ENCODE results near the gene ABHD17B. TPM values are rescaled to one million over a fixed set of nuclear protein-coding genes. Genes with fewer than 3 reads are reported as not detected.
A peak's percentile ranks its signal among the peaks of the same experiment; 100 is the strongest.
"Not testable (repeated sequence)": the region's sequence is repeated elsewhere in the genome, so short reads cannot be mapped to it uniquely, and the experiment has no call there.

The ABHD17B gene
- total RNA-seq (2014; rRNA removed; shearing (Covaris generic)): 23.2 and 28.1 TPM in 2 replicates
- 18.4 and 19.0 TPM in 2 replicates for polyA plus RNA-seq (2015; cell fraction: cytosol; rRNA removed)
- polyA plus RNA-seq (2015; cell fraction: nucleus; rRNA removed): 18.4 and 19.1 TPM in 2 replicates

- peak; percentile 100 for DNase-seq (ENCODE audit: low read depth)
Observed at GRCh38 chr9:71911061-71911907, at the start of gene ABHD17B, which contains the start of gene C9orf85. Gene ABHD17B, minus strand, starts transcription at chr9:71911193. Its CDS starts 36,113 bp downstream, at chr9:71875080. Gene C9orf85, plus strand, starts transcription at chr9:71911639. Its CDS starts 96 bp downstream, at chr9:71911735.

GRCh38 chr9:71955300-71955915 is 44.4 kb upstream of the ABHD17B start:
- no peak for DNase-seq (ENCODE audit: low read depth)

GRCh38 chr9:71954652-71955051 is 43.7 kb upstream of the ABHD17B start:
- DNase-seq (ENCODE audit: low read depth): not testable (repeated sequence)

GRCh38 chr9:71944754-71945375 is 33.9 kb upstream of the ABHD17B start:
- no peak for DNase-seq (ENCODE audit: low read depth)

- DNase-seq (ENCODE audit: low read depth): no peak
Observed at GRCh38 chr9:71941998-71942567, 31.1 kb upstream of the ABHD17B start.

GRCh38 chr9:71941060-71941568 is 30.1 kb upstream of the ABHD17B start:
- DNase-seq (ENCODE audit: low read depth): no peak

GRCh38 chr9:71937898-71938297 is 26.9 kb upstream of the ABHD17B start:
- DNase-seq (ENCODE audit: low read depth): no peak

- DNase-seq (ENCODE audit: low read depth): no peak
Observed at GRCh38 chr9:71937070-71937625, 26.2 kb upstream of the ABHD17B start.

- DNase-seq (ENCODE audit: low read depth): no peak
Observed at GRCh38 chr9:71936066-71936465, 25.1 kb upstream of the ABHD17B start.

GRCh38 chr9:71931166-71931565 is 20.2 kb upstream of the ABHD17B start:
- DNase-seq (ENCODE audit: low read depth): no peak

- DNase-seq (ENCODE audit: low read depth): no peak
Observed at GRCh38 chr9:71929791-71930440, 18.9 kb upstream of the ABHD17B start.

GRCh38 chr9:71929223-71929622 is 18.2 kb upstream of the ABHD17B start:
- no peak for DNase-seq (ENCODE audit: low read depth)

- no peak for DNase-seq (ENCODE audit: low read depth)
Observed at GRCh38 chr9:71928806-71929205, 17.8 kb upstream of the ABHD17B start.

GRCh38 chr9:71928376-71928775 is 17.4 kb upstream of the ABHD17B start:
- DNase-seq (ENCODE audit: low read depth): no peak

GRCh38 chr9:71925834-71926233 is 14.8 kb upstream of the ABHD17B start:
- DNase-seq (ENCODE audit: low read depth): no peak

- DNase-seq (ENCODE audit: low read depth): no peak
Observed at GRCh38 chr9:71924576-71924975, 13.6 kb upstream of the ABHD17B start.

GRCh38 chr9:71921190-71921814 is 10.3 kb upstream of the ABHD17B start:
- DNase-seq (ENCODE audit: low read depth): no peak

- no peak for DNase-seq (ENCODE audit: low read depth)
Observed at GRCh38 chr9:71920456-71921189, 9.6 kb upstream of the ABHD17B start.

- no peak for DNase-seq (ENCODE audit: low read depth)
Observed at GRCh38 chr9:71918419-71918818, 7.4 kb upstream of the ABHD17B start.
